GM13976 (cell line): Measurements from ENCODE around the gene FHL5.

Source experiments
- DNase-seq: peaks from one replicate; pipeline ENCODE4 v3.0.0; 2012; ENCODE audit warnings: low spot score
- CTCF ChIP-seq: IDR thresholded peaks from 2 replicates; pipeline ENCODE4 v1.5.1; 2012; ENCODE audit warnings: borderline replicate concordance, mild to moderate bottlenecking; ENCODE audit not compliant: insufficient read depth; ENCODE audit errors: extremely low read depth, missing control alignments, control extremely low read depth
- in situ Hi-C: fragments of 300-500 bp; cut with MboI; formaldehyde crosslinking; loops from one replicate; pipeline ENCODE4 v1.12.0; 2022; ENCODE audit warnings: low sequenced_read_pairs, mixed read lengths, inconsistent platforms; ENCODE audit not compliant: unreplicated experiment

FHL5 gene

GRCh38 chr6:96562886-96563285 is at the start of gene FHL5:
Gene FHL5, plus strand, starts transcription at chr6:96563128. Its CDS starts 40,486 bp downstream, at chr6:96603614.
- no peak for TF ChIP-seq CTCF
- in situ Hi-C loops: no loop called here

GRCh38 chr6:96520171-96521115 is 42.5 kb upstream of the FHL5 start:
- DNase-seq: no peak
- TF ChIP-seq CTCF: no peak
- in situ Hi-C loops: no loop called here

More at GRCh38 chr6:96562886-96563285, at the start of gene FHL5:
- DNase-seq: no peak

GRCh38 chr6:96521306-96521643 is 41.7 kb upstream of the FHL5 start:
- no peak for DNase-seq
- in situ Hi-C loops: no loop called here
- no peak for TF ChIP-seq CTCF

- in situ Hi-C loops: no loop called here
- peak; percentile 90 for DNase-seq
- no peak for TF ChIP-seq CTCF
Observed at GRCh38 chr6:96521644-96522464, 41.1 kb upstream of the FHL5 start, which contains the start of gene UFL1. Gene UFL1, plus strand, starts transcription at chr6:96521806. Its CDS starts 68 bp downstream, at chr6:96521874.

DNA sequence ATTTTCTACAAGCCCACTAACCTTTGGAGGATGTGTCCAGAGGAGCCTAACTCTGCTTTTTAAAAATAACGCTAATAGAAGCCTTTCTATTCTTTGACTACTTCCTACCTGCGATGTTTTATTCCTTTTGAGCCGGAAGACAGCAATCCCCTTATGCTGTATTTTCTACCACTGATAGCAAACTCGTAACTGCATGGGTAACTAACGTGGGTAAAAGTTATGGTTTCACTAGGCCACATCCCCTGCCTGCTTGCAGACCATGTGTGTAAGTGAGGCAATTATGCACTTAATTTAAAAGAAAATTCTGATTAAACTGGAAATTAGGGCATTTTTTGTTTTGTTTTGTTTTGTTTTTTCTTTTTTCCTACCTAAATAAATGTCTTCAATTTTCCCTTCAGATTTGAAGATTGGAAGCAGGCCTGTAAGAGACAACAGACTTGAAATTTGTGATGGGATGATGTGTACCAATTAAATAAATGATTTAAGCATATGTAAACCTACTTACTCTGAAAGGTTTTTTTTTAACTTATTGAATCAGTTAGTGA is 40.4 kb upstream of the FHL5 start:
- DNase-seq: no peak
- TF ChIP-seq CTCF: no peak
- in situ Hi-C loops: no loop called here

DNA sequence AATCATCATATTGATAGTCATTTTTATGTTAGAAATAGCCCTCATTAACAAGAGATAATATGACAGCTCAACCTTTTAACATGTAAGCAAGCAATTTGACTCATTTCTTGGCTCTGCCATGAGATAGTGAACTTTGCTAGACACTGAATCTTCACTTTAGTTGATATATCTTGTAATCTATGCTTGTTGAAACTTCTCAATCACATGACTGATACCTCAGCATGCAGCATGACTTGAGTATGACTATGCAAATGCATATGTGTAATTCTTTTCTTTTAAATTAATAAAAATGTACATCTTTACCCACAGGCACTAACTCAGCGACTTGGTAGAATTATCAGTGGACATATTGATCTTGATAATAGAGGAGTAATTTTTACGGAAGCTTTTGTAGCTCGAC is 34.7 kb upstream of the FHL5 start:
- in situ Hi-C loops: loop anchor here (25.0 kb wide), 1 partner anchor 534 kb away; no protein-coding TSS in a partner anchor
- TF ChIP-seq CTCF: no peak
- no peak for DNase-seq
